Cardiac muscle cell (in vitro differentiated cells and primary cell): ENCODE measurements around the gene ABTB2. TPM values are rescaled to one million over a fixed set of nuclear protein-coding genes. Genes with fewer than 3 reads are reported as not detected.

Source experiments
- DNase-seq, 2 donors: peaks; one replicate each; pipeline versions ENCODE4 v3.0.0 to v3.0.0-alpha.2; 2010 to 2017; ENCODE audit warnings: low read depth in 1 of 2, low spot score in 1 of 2
- H3K27ac ChIP-seq: fragments of 200-600 bp; sonication (generic); 2 replicates; pipeline ENCODE4 v1.5.1; 2016
- H3K27me3 ChIP-seq: fragments of 200-600 bp; sonication (generic); 2 replicates; pipeline ENCODE4 v1.6.0; 2016; ENCODE audit warnings: control low read depth
- H3K36me3 ChIP-seq: fragments of 200-600 bp; sonication (generic); 2 replicates; pipeline ENCODE4 v1.5.1; 2016; ENCODE audit warnings: control low read depth
- H3K4me1 ChIP-seq: fragments of 200-600 bp; sonication (generic); 2 replicates; pipeline ENCODE4 v1.8.1; 2017; ENCODE audit warnings: low read depth, mild to moderate bottlenecking, mixed run types
- H3K4me3 ChIP-seq: fragments of 200-600 bp; sonication (generic); 2 replicates; pipeline ENCODE4 v1.5.1; 2016; ENCODE audit warnings: mild to moderate bottlenecking
- H3K9me3 ChIP-seq: fragments of 200-600 bp; sonication (generic); 2 replicates; pipeline ENCODE4 v1.5.1; 2017; ENCODE audit warnings: low read depth, mild to moderate bottlenecking, control low read depth
- polyA plus RNA-seq: library from polyadenylated mRNA; unstranded; fragments of >200 nt; fragmentation: Nextera tagmentation; extraction: Ambion mirVana; gene quantifications from 2 replicates; pipeline ENCODE4 v1.2.1, GENCODE V29; 2016
- total RNA-seq: library from RNA; depleted of rRNA; stranded (reverse); fragments of >200 nt; gene quantifications from 2 replicates; pipeline ENCODE4 v1.2.3, GENCODE V29; 2016
- TF ChIP-seq, protein P1 (sequence below): IDR thresholded peaks from 2 replicates; pipeline ENCODE4 v1.5.1; 2012; ENCODE audit warnings: low read depth, mild to moderate bottlenecking, low read length

The ABTB2 gene
- total and polyA plus RNA-seq, 2 experiments from 2014 or later, result 29.0 to 61.3 TPM

GRCh38 chr11:34264303-34265110 is 93.3 kb downstream of the ABTB2 start:
- no peaks in the 10 kb centered on the region for H3K36me3 ChIP-seq
- no peak overlapping the region for H3K27ac ChIP-seq
- no peak overlapping the region for H3K4me3 ChIP-seq
- no peaks in the 10 kb centered on the region for H3K27me3 ChIP-seq
- peaks cover 25% of the 10 kb centered on the region for H3K4me1 ChIP-seq
- no peaks in the 10 kb centered on the region for H3K9me3 ChIP-seq
- TF ChIP-seq, protein P1, sequence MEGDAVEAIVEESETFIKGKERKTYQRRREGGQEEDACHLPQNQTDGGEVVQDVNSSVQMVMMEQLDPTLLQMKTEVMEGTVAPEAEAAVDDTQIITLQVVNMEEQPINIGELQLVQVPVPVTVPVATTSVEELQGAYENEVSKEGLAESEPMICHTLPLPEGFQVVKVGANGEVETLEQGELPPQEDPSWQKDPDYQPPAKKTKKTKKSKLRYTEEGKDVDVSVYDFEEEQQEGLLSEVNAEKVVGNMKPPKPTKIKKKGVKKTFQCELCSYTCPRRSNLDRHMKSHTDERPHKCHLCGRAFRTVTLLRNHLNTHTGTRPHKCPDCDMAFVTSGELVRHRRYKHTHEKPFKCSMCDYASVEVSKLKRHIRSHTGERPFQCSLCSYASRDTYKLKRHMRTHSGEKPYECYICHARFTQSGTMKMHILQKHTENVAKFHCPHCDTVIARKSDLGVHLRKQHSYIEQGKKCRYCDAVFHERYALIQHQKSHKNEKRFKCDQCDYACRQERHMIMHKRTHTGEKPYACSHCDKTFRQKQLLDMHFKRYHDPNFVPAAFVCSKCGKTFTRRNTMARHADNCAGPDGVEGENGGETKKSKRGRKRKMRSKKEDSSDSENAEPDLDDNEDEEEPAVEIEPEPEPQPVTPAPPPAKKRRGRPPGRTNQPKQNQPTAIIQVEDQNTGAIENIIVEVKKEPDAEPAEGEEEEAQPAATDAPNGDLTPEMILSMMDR, result no peak
- peak in 1 of 2 donors; percentile 14 for DNase-seq

- no peaks in the 10 kb centered on the region for H3K27me3 ChIP-seq
- H3K36me3 ChIP-seq, result no peaks in the 10 kb centered on the region
- TF ChIP-seq, protein P1, result no peak
- H3K4me1 ChIP-seq, result peaks cover 29% of the 10 kb centered on the region
- peak in 1 of 2 donors; percentile 75 for DNase-seq
- H3K27ac ChIP-seq, result no peak overlapping the region
- H3K9me3 ChIP-seq, result no peaks in the 10 kb centered on the region
- no peak overlapping the region for H3K4me3 ChIP-seq
These were observed 94.2 kb downstream of the ABTB2 start for GRCh38 chr11:34263441-34264091.

GRCh38 chr11:34262531-34263081 is 95.2 kb downstream of the ABTB2 start:
- TF ChIP-seq, protein P1, result no peak
- H3K4me3 ChIP-seq, result no peak overlapping the region

DNA sequence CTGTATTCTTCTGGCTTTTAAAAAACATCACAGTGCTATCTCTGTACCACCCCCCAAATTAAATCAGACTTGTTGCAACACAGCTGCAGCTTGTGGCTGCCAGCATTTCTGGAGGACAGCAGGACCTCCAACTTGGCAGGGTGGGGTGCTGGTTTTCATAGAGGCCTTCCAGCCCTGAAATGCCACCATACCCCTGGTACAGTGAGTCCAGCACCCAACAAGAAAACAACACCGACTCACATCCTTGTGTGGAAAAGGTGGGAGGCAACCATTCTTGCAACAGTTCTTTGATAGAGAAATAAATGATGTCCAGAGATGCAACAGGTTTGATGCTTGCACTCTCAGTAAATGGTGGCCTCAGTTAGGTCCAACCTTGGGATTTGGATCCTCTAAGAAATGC is 96.0 kb downstream of the ABTB2 start:
- no peak for DNase-seq
- no peaks in the 10 kb centered on the region for H3K9me3 ChIP-seq
- no peaks in the 10 kb centered on the region for H3K36me3 ChIP-seq
- H3K27ac ChIP-seq, result no peak overlapping the region
- H3K4me3 ChIP-seq, result no peak overlapping the region
- H3K27me3 ChIP-seq, result no peaks in the 10 kb centered on the region
- peaks cover 29% of the 10 kb centered on the region for H3K4me1 ChIP-seq
- TF ChIP-seq, protein P1, result no peak

More at GRCh38 chr11:34262531-34263081, 95.2 kb downstream of the ABTB2 start:
- no peaks in the 10 kb centered on the region for H3K36me3 ChIP-seq
- no peak for DNase-seq
- H3K27ac ChIP-seq, result no peak overlapping the region
- H3K4me1 ChIP-seq, result peaks cover 29% of the 10 kb centered on the region
- no peaks in the 10 kb centered on the region for H3K27me3 ChIP-seq
- H3K9me3 ChIP-seq, result no peaks in the 10 kb centered on the region

- TF ChIP-seq, protein P1, result no peak
- no peak for DNase-seq
- H3K27ac ChIP-seq, result no peak overlapping the region
- no peaks in the 10 kb centered on the region for H3K9me3 ChIP-seq
- no peaks in the 10 kb centered on the region for H3K27me3 ChIP-seq
- no peaks in the 10 kb centered on the region for H3K36me3 ChIP-seq
- peaks cover 32% of the 10 kb centered on the region for H3K4me1 ChIP-seq
- no peak overlapping the region for H3K4me3 ChIP-seq
These were observed 96.7 kb downstream of the ABTB2 start for GRCh38 chr11:34261095-34261494.
